NCI-H2196 treated with DMSO at 0.1 percent for 48 hours (cell line): ENCODE measurements around the gene PSMB4.
"Not testable (repeated sequence)": the region's sequence is repeated elsewhere in the genome, so short reads cannot be mapped to it uniquely, and the experiment has no call there.

Experiments
- DNase-seq: peaks from one replicate; lab custom pipeline; 2025; ENCODE audit not compliant: unreplicated experiment; lab: John Stamatoyannopoulos, UW

PSMB4 gene

DNA sequence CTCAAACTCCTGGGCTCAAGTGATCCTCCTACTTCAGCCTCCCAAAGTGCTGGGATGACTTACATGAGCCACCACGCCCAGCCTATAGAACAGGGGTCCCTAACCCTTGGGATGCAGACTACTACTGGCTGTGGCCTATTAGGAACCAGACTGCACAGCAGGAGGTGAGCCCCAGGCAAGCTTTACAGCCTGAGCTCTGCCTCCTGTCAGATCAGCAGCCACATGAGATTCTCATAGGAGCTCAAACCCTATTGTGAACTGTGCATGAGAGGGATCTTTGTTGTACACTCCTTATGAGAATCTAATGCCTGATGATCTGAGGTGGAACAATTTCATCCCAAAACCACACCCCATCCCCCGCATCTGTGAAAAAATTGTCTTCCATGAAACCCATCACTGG is 13.4 kb upstream of the PSMB4 start:
- no peak for DNase-seq

- DNase-seq: not testable (repeated sequence)
These were observed 8.9 kb upstream of the PSMB4 start for GRCh38 chr1:151390221-151391078.

GRCh38 chr1:151391079-151391563 is 8.3 kb upstream of the PSMB4 start:
- no peak for DNase-seq

- no peak for DNase-seq
These were observed 5.8 kb upstream of the PSMB4 start for GRCh38 chr1:151393583-151393982.

- DNase-seq: not testable (repeated sequence)
These were observed 3.1 kb upstream of the PSMB4 start for GRCh38 chr1:151396265-151396664.

DNA sequence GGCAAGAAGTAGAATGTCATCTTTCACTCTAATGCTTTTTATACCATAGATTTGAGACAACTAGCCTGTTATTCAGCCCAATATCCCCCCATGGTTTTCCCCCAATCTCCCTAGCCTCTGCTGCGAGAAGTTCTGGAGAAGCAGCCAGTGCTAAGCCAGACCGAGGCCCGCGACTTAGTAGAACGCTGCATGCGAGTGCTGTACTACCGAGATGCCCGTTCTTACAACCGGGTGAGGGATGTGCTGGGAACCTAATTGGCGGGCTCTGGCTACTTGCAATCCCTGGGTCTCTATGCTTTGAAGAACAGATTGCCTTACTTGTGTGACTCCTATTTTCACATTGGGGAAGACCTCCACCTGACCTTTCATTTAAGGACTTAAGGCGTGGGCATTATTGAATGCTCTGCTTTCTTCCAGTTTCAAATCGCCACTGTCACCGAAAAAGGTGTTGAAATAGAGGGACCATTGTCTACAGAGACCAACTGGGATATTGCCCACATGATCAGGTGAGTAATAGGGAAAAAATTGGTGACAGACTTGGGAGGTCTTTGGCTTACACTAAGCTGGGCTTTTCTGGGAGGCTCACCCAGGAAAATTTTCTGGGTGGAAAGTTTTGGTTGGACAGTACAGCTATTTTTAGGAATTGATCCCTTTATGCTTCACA is 1.9 kb downstream of the PSMB4 start:
- no peak for DNase-seq

DNA sequence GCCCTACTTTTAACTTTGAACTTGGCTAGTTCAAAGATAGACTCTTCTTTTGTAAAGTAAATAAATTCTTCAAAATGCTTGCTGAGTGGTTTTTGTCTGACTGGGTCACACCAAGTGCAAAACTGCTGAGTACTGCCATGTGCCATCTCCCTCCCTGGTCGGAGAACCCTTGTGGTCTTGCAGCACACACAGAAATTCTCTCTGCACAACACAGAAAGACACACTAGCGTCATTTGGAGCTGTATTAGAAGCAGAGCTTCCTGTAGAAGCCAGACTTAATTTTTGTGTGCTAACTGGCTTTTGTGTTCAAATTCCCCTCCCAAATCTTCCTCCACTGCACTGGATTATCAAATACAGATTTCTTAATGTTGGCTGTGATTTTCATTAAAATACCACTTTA is 2.5 kb downstream of the PSMB4 start:
- no peak for DNase-seq

DNA sequence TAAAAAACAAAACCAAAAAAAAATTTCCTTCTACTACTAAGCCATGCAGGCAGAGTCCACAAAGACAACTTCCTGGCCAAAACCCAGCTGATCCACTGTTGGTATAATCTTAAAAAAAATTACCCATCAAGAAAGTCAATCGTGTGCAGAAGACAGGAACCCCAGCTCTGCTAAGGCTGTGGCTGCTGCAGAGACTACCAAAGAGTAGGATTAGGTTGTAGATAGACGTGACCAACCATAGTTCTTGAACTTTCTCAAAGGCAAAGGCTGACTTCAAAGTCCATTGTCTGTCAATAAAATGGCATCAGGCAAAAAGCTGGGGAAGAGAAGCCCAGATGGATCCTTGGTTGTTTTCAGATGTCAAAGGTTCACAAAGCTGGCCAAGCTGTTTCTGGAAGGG is 3.4 kb downstream of the PSMB4 start:
- DNase-seq: no peak

DNA sequence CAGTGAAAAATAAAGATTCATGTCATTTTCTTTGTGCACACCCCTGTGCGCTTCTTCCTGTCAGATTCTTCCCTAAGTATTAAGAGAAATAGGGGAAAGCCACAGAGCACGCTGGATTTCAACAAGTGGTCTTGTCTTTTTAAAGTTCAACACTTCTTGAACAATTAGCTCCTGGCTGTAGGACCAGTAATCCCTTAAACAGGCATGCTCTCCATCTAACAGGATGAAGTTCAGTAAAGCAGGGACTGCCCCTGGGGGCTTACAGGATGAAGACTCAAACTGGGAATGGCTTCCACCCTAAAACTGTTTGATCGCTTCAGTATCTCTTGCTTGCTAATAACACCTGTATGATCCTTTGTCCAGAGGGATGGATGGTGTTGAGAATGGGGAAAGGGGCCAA is 4.2 kb downstream of the PSMB4 start:
- no peak for DNase-seq

- no peak for DNase-seq
These were observed 6.0 kb downstream of the PSMB4 start for GRCh38 chr1:151405187-151405951.

DNA sequence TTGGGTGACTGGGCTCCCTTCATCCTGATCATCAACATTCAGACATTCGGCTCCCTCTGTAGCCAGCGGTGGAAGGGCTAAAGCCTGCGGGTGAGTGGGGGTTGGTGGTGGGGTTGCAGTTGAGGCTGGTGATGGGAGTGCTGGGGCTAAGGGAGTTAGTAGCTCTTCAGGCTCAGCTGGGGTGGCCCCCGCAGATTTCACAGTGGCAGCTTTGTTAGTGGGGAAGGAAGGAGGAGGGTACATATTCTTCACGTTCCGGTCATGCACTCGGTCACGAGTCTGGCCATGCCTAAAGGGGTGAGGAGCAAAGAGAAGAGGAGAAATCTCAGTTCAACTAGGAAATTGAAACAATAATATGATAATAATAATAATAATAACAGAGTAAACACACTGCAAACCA is 6.8 kb downstream of the PSMB4 start:
- no peak for DNase-seq

DNA sequence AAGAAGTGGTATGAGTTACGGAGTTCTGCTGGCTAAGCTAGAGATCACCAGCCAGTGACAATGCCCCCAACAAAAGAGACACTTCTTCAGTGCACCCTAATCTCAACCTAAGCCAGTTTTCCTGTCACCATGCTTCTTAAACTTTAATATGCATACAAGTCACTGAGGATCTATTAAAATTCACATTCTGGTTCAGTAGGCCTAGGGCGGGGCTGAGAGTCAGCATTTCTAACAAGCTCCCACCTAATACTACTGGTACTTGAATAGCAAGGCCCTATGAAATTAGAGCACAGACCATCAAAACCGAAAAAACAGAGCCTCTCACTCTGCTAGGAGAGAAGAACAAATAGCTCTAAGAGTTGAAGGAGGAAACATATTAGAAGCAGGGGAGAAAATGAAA is 7.9 kb downstream of the PSMB4 start:
- no peak for DNase-seq

- no peak for DNase-seq
These were observed 9.5 kb downstream of the PSMB4 start for GRCh38 chr1:151408891-151409290.

GRCh38 chr1:151411884-151412283 is 12.5 kb downstream of the PSMB4 start:
- no peak for DNase-seq

- no peak for DNase-seq
These were observed 16.9 kb downstream of the PSMB4 start for GRCh38 chr1:151416231-151416630.

- no peak for DNase-seq
These were observed 18.7 kb downstream of the PSMB4 start for GRCh38 chr1:151418081-151418480.

GRCh38 chr1:151419819-151420218 is 20.4 kb downstream of the PSMB4 start:
- no peak for DNase-seq

DNA sequence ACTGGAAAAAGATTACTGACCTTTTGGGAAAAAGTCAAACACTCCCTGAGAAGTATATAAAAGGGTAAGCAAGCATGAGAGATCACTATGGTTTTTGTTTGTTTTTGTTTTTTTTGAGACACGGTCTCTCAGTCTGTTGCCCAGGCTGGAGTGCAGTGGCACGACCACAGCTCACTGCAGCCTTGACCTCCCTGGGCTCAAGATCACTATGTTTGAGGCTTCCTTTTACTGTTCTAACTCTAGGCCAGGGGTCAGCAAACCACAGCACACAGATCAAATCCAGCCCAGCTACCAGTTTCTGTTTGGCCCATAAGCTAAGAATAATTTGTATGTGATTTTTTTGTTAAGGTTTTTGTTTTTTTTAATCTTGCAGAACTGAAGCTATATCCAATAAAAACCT is 25.7 kb downstream of the PSMB4 start:
- DNase-seq: no peak

DNA sequence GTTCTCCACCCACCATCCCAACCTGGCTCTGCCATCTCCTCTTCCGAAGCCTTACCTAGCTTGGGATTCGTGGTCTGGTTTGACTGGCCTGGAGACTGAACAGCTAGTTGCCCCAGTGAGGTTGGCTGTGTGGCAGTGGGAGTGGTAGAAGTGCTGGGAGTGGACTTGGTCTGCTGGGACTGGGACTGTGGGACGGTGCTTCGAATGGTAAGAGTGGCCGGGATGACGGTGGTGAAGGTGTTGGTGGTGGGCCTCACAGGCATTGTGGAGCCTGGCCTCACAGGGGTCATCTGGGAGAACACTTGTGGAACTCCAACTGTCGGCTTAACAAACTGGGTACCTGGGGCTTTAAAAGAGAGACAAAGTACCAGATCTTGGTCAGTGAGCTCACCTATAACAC is 28.7 kb downstream of the PSMB4 start:
- DNase-seq: no peak

DNA sequence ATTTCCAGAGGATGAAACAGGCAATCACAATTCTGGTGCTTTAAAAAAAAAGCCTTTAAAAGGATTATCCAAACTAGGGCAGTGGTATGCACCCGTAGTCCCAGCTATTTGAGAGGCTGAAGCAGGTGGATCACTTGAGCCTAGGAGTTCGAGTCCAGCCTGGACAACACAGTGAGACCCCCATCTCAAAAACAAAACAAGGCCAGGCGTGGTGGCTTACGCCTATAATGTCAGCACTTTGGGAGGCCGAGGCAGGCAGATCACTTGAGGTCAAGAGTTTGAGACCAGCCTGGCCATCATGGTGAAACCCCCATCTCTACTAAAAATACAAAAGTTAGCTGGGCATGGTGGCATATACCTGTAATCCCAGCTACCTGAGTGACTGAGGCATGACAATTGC is 34.5 kb downstream of the PSMB4 start:
- not testable (repeated sequence) for DNase-seq

- no peak for DNase-seq
These were observed 35.8 kb downstream of the PSMB4 start for GRCh38 chr1:151435174-151435573.

- DNase-seq: no peak
These were observed 37.6 kb downstream of the PSMB4 start for GRCh38 chr1:151436985-151437384.
